Neural cell (in vitro differentiated cells): ENCODE measurements around the gene FLT1.

Source experiments
- CTCF ChIP-seq: fragments of 450-650 bp; IDR thresholded peaks from 2 replicates; pipeline ENCODE4 v1.5.1; 2014; ENCODE audit warnings: antibody characterized with exemption, mild to moderate bottlenecking, moderate library complexity; ENCODE audit not compliant: poor library complexity, severe bottlenecking
- EZH2 ChIP-seq: fragments of 200-600, 300-800 bp; shearing (Covaris generic), sonication (generic); IDR thresholded peaks from 2 replicates; pipeline ENCODE4 v1.6.1; 2014; ENCODE audit warnings: antibody characterized with exemption, low read length, borderline replicate concordance, mild to moderate bottlenecking; ENCODE audit not compliant: insufficient read depth, poor library complexity, severe bottlenecking
- MXI1 ChIP-seq: fragments of 450-650 bp; conservative IDR thresholded peaks from 2 replicates; pipeline ENCODE4 v1.6.1; 2014; ENCODE audit warnings: antibody characterized with exemption, mild to moderate bottlenecking; ENCODE audit not compliant: poor library complexity, severe bottlenecking

GRCh38 chr13:28535734-28536133 is 40.8 kb upstream of the FLT1 start:
- TF ChIP-seq CTCF (no peak), EZH2 (no peak), MXI1 (no peak)
